ES-I3 (cell line): Measurements from ENCODE around the gene CCDC116.

Experiments
- H3K36me3 ChIP-seq: 2 replicates; pipeline ENCODE4 v1.6.1; 2013; ENCODE audit warnings: mild to moderate bottlenecking, low read length, control low read depth, moderate library complexity; ENCODE audit not compliant: insufficient read depth
- H3K4me1 ChIP-seq: 2 replicates; pipeline ENCODE4 v1.6.1; 2013; ENCODE audit warnings: mild to moderate bottlenecking, control low read depth, low read length; ENCODE audit not compliant: insufficient read depth
- H3K9ac ChIP-seq: 2 replicates; pipeline ENCODE4 v1.6.1; 2013; ENCODE audit warnings: low read depth, mild to moderate bottlenecking, low read length, moderate library complexity
- H3K9me3 ChIP-seq: 2 replicates; pipeline ENCODE4 v1.6.1; 2013; ENCODE audit warnings: mild to moderate bottlenecking, low read length, moderate library complexity; ENCODE audit not compliant: control insufficient read depth, insufficient read depth

Gene CCDC116

DNA sequence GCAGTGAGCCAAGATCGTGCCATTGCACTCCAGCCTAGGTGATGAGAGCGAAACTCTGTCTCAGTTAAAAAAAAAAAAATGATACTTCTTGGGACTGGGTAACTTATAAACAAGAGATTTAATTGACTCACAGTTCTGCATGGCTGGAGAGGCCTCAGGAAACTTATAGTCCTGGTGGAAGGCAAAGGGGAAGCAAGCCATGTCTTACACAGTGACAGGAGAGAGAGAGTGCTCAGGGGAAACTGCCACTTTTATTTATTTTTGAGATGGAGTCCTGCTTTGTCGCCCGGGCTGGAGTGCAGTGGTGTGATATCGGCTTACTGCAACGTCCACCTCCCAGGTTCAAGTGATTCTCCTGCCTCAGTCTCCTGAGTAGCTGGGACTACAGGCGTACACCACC, 17.7 kb downstream of the CCDC116 start:
- H3K9me3 ChIP-seq, result no peaks in the 10 kb centered on the region
- H3K36me3 ChIP-seq, result 0 out of 2 replicates have a peak, but pooled peaks cover 2% of the 10 kb centered on the region
- no peaks in the 10 kb centered on the region for H3K4me1 ChIP-seq
- H3K9ac ChIP-seq, result no peak overlapping the region

- Histone ChIP-seq H3K4me1 (no peaks in the 10 kb centered on the region), H3K9ac (peak overlapping the region; percentile 99), H3K9me3 (no peaks in the 10 kb centered on the region), H3K36me3 (0 out of 2 replicates have a peak, but pooled peaks cover 2% of the 10 kb centered on the region)
These were observed 18.4 kb downstream of the CCDC116 start for GRCh38 chr22:21650823-21651520.

- Histone ChIP-seq H3K9ac (peak overlapping the region; percentile 99), H3K4me1 (no peaks in the 10 kb centered on the region), H3K36me3 (0 out of 2 replicates have a peak, but pooled peaks cover 2% of the 10 kb centered on the region), H3K9me3 (no peaks in the 10 kb centered on the region)
These were observed 19.0 kb downstream of the CCDC116 start for GRCh38 chr22:21651521-21652009.

GRCh38 chr22:21652010-21652546, 19.5 kb downstream of the CCDC116 start:
- no peaks in the 10 kb centered on the region for H3K4me1 ChIP-seq
- H3K9ac ChIP-seq, result peak overlapping the region; percentile 99
- 0 out of 2 replicates have a peak, but pooled peaks cover 2% of the 10 kb centered on the region for H3K36me3 ChIP-seq
- no peaks in the 10 kb centered on the region for H3K9me3 ChIP-seq

- 0 out of 2 replicates have a peak, but pooled peaks cover 2% of the 10 kb centered on the region for H3K36me3 ChIP-seq
- H3K4me1 ChIP-seq, result no peaks in the 10 kb centered on the region
- H3K9ac ChIP-seq, result peak overlapping the region; percentile 99
- H3K9me3 ChIP-seq, result no peaks in the 10 kb centered on the region
These were observed 20.3 kb downstream of the CCDC116 start for GRCh38 chr22:21652547-21653545.

GRCh38 chr22:21657020-21657359, 24.4 kb downstream of the CCDC116 start:
- no peaks in the 10 kb centered on the region for H3K9me3 ChIP-seq
- H3K4me1 ChIP-seq, result no peaks in the 10 kb centered on the region
- peak overlapping the region; percentile 68; the same call in 1 of the 2 replicates for H3K9ac ChIP-seq
- H3K36me3 ChIP-seq, result 0 out of 2 replicates have a peak, but pooled peaks cover 2% of the 10 kb centered on the region

DNA sequence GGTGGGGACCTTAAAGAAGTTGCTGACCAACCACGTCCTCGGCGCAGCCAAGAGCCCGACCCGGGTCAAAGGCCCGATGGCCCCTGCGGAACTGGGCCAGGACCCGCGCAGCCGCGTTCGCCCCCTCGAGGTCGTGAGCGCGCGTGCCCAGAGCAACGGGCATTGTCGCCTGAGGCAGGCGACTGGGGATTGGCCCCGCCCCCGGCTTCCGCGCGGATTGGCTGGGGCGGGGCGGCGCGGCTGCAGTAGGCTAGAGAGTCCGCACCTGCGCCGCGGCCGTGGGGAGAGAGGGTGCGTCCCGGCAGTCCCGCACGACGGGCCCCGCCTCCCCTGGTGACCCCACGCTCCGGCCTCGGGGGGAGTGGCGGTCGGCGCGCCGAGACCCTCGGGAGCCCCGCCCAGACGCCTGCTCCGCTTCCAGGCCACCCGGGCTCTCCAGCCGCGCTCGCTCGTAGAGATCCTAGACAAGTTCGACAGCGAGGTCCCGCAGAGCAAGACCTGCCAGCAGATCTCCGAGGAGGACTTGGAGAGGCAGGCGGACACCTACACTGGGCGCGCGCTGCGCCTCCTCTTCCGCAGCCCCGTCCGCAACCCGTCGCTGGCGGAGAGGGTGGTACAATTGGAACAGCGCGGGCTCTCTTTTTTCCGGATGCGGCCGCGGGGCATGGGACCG, 24.9 kb downstream of the CCDC116 start:
- Histone ChIP-seq H3K4me1 (no peaks in the 10 kb centered on the region), H3K36me3 (0 out of 2 replicates have a peak, but pooled peaks cover 2% of the 10 kb centered on the region), H3K9ac (peak overlapping the region; percentile 68), H3K9me3 (no peaks in the 10 kb centered on the region)

- Histone ChIP-seq H3K4me1 (no peaks in the 10 kb centered on the region), H3K36me3 (no peaks in the 10 kb centered on the region), H3K9me3 (no peaks in the 10 kb centered on the region), H3K9ac (no peak overlapping the region)
These were observed 27.4 kb downstream of the CCDC116 start for GRCh38 chr22:21659864-21660525.

DNA sequence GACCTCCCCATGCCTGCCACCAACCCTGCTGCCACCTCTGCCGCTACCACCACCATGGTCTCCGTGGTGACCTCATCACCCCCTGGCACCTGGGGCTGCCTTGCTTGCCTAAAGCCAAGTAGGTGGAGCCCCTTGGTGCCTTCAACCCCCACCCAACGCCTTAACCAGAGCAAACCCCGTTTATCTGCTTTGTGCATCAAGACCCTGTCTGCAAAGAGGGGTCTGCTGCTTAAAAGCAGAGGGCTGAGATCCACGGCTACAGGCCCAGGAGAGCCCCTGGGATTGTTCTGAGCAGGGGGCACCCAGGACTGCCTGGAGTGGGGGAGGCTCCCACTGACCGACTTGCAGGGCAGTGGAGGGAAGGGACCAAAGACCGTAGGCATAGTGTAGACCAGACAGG, 28.3 kb downstream of the CCDC116 start:
- H3K36me3 ChIP-seq, result no peaks in the 10 kb centered on the region
- no peaks in the 10 kb centered on the region for H3K9me3 ChIP-seq
- no peaks in the 10 kb centered on the region for H3K4me1 ChIP-seq
- no peak overlapping the region for H3K9ac ChIP-seq

GRCh38 chr22:21661991-21662390, 29.4 kb downstream of the CCDC116 start:
- Histone ChIP-seq H3K4me1 (no peaks in the 10 kb centered on the region), H3K9me3 (no peaks in the 10 kb centered on the region), H3K9ac (no peak overlapping the region), H3K36me3 (no peaks in the 10 kb centered on the region)

DNA sequence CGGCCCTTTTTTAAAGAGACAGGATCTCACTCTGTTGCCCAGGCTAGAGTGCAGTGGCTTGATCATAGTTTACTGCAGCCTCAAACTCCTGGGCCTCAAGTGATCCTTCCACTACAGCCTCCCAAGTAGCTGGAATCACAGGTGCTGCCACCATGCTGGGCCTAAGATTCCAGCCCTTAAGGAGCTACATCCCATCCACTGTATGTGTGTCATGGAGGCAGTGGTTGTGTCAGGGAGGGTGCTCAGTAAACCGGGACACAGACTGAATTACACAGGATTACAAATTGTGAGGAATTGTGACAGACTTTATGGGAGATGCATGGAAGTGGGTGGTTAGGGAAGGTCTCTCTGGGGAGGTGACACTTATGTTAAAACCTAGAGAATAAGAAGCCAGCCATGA, 31.2 kb downstream of the CCDC116 start:
- no peaks in the 10 kb centered on the region for H3K4me1 ChIP-seq
- H3K9ac ChIP-seq, result no peak overlapping the region
- H3K9me3 ChIP-seq, result no peaks in the 10 kb centered on the region
- no peaks in the 10 kb centered on the region for H3K36me3 ChIP-seq

GRCh38 chr22:21665047-21665851, 32.7 kb downstream of the CCDC116 start:
- Histone ChIP-seq H3K4me1 (no peaks in the 10 kb centered on the region), H3K36me3 (no peaks in the 10 kb centered on the region), H3K9me3 (no peaks in the 10 kb centered on the region), H3K9ac (peak overlapping the region; percentile 80; the same call in 1 of the 2 replicates)

DNA sequence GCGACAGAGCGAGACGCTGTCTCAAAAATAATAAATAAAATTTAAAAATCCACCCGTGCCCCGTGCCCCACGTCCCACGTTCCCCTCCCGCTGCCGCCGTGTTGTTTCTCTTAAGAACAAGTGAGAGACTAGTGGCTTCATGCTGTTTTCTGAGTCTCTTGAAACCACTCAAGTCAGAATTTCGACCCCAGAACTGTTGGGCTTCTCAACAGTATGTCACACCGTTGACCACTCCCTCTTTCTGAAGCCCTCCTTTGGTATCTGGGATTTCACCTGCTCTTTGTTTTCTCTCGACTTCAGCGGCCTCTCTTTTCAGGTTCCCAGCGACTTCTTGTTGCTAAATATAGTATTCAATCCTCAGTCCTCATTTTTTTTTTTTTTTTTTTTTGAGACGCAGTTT, 34.2 kb downstream of the CCDC116 start:
- no peaks in the 10 kb centered on the region for H3K9me3 ChIP-seq
- peak overlapping the region; percentile 80; the same call in 1 of the 2 replicates for H3K9ac ChIP-seq
- H3K36me3 ChIP-seq, result peaks cover 8% of the 10 kb centered on the region; the same call in 1 of the 2 replicates
- no peaks in the 10 kb centered on the region for H3K4me1 ChIP-seq
